CD1c-positive myeloid dendritic cell (primary cell): Measurements from ENCODE around the gene METAP1D.
A peak's percentile ranks its signal among the peaks of the same experiment; 100 is the strongest.
"Not testable (repeated sequence)": the region's sequence is repeated elsewhere in the genome, so short reads cannot be mapped to it uniquely, and the experiment has no call there.

Experiments used
- DNase-seq: peaks from one replicate; pipeline ENCODE4 v3.0.0-alpha.2; 2016; ENCODE audit errors: extremely low spot score

The METAP1D gene

GRCh38 chr2:172102391-172103359 is 102.9 kb downstream of the METAP1D start, which contains the start of gene DLX2:
DLX2 (minus strand) TSS chr2:172102900; CDS start chr2:172102538, 362 bp downstream.
- peak; percentile 83 for DNase-seq

GRCh38 chr2:172103471-172104272 is 103.9 kb downstream of the METAP1D start:
- peak; percentile 87 for DNase-seq

- DNase-seq = no peak
These were observed 105.8 kb downstream of the METAP1D start for GRCh38 chr2:172105471-172106107.

- peak; percentile 52 for DNase-seq
These were observed 106.6 kb downstream of the METAP1D start for GRCh38 chr2:172106108-172106961.

GRCh38 chr2:172107690-172108586 is 108.2 kb downstream of the METAP1D start:
- DNase-seq = no peak

GRCh38 chr2:172108587-172108930 is 108.8 kb downstream of the METAP1D start:
- no peak for DNase-seq

GRCh38 chr2:172109256-172109987 is 109.7 kb downstream of the METAP1D start:
- no peak for DNase-seq

GRCh38 chr2:172109988-172110811 is 110.4 kb downstream of the METAP1D start:
- no peak for DNase-seq

GRCh38 chr2:172113617-172114016 is 113.9 kb downstream of the METAP1D start:
- DNase-seq = no peak

- not testable (repeated sequence) for DNase-seq
These were observed 114.4 kb downstream of the METAP1D start for GRCh38 chr2:172114176-172114575.

GRCh38 chr2:172114579-172114978 is 114.8 kb downstream of the METAP1D start:
- no peak for DNase-seq

GRCh38 chr2:172116107-172116506 is 116.4 kb downstream of the METAP1D start:
- no peak for DNase-seq

GRCh38 chr2:172119089-172119488 is 119.3 kb downstream of the METAP1D start:
- no peak for DNase-seq

- no peak for DNase-seq
These were observed 120.4 kb downstream of the METAP1D start for GRCh38 chr2:172120118-172120517.

GRCh38 chr2:172128484-172128883 is 128.7 kb downstream of the METAP1D start:
- no peak for DNase-seq

GRCh38 chr2:172129404-172129803 is 129.7 kb downstream of the METAP1D start:
- DNase-seq = no peak
